ENCODE results near the gene LRRC4C.
"Not testable (repeated sequence)": the region's sequence is repeated elsewhere in the genome, so short reads cannot be mapped to it uniquely, and the experiment has no call there.

LRRC4C gene

DNA sequence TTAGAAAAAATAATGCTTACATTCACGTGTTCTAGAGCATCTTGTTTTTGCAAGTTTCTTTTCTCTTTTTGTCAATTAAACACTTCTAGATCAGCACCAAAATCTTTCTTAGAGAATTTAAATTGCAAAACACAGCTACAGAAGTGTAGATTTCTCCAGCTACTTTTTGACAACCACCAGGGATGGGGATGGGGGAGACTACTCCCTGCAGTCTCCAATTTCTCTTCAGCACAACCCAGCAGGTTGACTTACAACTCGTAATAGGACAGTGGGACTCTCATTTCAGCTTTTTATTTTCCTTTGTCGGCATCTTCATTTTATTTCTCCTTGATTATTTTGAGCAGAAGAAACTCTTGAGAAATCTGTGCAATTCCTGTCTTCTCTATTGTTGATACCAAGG is 441.2 kb downstream of the LRRC4C start:
- DNase-seq (ENCODE audit: low read depth): no peak

GRCh38 chr11:41010361-41011050 is 448.9 kb downstream of the LRRC4C start:
- DNase-seq (ENCODE audit: low read depth): no peak

DNA sequence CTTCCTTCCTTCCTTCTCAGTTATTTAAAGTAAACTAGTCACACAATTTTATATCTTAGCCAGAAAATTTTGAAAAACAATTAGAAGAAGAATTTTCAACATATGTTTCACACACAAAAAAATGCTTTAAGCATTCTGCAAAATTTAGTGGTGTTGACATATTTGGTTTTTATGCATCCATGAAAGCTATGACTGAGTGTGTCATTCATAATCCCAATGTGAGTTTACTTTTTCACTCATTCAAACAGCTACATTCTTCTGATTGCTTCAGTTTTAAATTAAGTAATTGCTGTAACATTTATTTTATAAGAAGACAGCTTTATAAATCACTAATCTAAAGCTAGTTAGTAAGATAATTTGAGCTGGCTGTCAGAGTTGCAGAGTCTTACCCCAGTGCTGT is 453.5 kb downstream of the LRRC4C start:
- no peak for DNase-seq (ENCODE audit: low read depth)

DNA sequence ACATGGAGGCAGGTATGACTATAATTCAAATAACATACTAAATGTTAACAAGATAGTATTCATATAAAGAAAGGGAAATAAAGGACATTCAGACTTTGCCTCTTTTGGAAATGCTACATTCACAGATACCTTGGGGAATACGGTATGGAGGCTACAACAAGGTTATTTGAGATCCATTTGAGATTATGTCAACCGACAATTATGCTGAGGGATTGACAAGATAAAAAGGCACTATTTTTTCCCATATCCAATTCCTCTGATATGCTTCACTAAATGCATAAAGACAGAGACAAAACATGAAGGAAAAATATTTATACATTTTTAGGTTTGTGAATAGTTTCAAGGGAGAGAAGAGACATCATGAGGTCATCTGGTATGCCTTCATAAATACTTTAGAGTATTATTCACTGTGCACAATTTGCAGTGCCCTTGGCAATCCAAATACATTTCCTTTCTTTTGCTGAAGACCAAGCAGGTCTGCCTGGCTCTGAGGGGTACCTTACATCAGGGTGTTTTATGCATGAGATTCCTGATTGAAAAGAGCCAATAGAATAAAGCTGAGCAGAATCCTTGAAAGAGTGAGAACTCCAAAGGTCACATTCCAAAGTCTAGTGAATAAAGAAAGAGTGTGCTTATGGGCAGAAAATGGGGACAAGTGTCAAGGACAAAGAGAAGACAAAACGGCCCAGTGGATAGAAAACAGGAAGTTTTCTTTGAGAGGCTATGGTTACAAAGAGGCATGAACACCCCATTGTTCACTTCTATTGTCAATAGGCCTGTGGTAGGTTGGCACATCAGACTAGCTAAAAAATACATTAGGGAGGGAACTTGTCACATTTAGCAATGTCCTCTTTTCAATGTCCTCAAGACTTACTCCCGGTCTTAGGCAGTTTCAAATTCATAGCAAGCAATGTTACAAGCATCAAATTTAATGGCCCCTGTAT is 455.8 kb downstream of the LRRC4C start:
- DNase-seq (ENCODE audit: low read depth): no peak

- DNase-seq (ENCODE audit: low read depth): no peak
These were observed 460.5 kb downstream of the LRRC4C start for GRCh38 chr11:40998920-40999319.

DNA sequence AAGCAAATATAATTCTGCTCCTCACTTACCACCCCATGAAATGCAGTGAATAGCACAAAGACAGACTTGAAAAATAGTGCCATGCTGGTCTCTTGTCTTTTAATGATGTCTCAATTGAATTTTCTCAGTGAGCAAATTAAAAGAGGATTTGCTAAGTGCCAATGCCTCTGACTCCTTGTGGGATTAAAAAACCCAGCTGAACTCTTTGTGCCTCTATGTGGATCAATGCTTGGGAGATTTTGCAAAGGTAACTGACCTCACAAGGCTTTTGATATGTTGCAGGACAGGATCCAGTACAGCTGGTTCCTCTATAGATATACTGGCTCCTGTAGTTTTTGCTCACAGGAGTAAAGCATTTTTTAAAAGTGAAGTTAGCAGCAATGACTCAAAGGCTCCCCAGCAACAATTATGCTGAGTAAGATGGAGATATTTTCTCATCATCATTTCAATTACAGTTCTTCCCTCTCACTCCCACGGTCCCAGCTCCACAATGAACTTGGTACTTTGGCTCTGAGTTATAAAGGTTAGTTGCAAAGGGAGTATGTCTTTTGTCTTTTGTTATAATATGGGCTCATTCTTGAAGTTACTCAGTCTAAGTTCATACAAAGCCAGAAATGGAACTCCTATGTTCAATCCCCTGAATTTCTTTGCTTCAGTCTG is 471.5 kb downstream of the LRRC4C start:
- no peak for DNase-seq (ENCODE audit: low read depth)

GRCh38 chr11:40986320-40986719 is 473.1 kb downstream of the LRRC4C start:
- no peak for DNase-seq (ENCODE audit: low read depth)

GRCh38 chr11:40975076-40975475 is 484.4 kb downstream of the LRRC4C start:
- no peak for DNase-seq (ENCODE audit: low read depth)

- no peak for DNase-seq (ENCODE audit: low read depth)
These were observed 485.2 kb downstream of the LRRC4C start for GRCh38 chr11:40974186-40974795.

DNA sequence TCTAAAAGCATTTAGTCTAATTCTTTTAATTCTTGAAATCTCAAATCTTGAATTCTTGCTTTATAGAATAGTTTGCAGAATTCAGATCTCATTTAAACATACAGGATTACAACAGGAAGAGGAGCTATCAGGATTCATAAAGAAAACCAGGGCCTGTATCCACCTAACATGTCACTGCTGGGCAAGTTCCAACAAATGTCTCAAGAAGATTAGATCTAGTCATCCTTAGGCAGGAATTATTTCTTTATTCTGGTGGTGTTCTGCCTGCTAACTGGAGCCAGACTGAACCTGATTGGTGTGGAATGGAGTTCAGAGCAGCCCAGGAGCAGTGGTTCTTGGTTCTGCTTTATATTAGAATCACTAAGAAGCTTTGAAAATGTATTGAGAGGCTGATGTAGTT is 500.7 kb downstream of the LRRC4C start:
- no peak for DNase-seq (ENCODE audit: low read depth)

DNA sequence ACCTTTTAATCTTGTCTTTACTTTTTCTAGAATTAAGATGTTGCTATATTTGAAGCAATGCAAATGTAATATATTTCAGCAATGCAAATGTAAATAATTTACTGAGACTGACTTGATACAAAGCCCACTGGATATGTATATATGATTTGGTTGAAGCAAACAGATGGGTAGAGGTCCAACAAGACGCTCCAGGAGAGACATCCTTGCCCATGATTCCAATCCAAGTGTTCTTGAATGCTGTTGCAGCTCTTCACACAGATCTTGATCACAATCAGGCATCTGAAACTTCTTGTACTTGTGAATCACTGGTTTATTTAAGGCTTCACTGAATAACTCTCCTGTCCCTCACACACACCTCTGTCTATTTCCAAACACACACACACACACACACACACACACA is 507.0 kb downstream of the LRRC4C start:
- DNase-seq (ENCODE audit: low read depth): no peak

DNA sequence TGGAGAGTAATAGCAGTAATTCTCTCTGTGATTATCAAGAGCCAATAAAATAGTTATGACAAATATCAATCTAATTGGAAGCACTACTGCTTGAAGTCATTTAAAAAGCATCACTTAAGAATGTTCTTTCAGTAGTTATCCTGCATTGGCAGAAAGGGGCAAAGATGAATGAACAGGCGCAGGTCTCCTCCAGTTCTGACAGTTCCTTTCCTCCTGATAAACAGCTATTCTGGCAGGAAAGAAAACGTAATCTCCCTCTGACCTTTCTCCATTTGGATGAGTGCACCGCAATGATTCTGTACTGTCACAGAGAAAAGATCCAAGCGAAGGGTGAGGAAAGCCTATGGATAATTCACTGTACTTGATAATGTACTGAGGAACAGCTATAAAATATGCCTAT is 521.5 kb downstream of the LRRC4C start:
- DNase-seq (ENCODE audit: low read depth): no peak

- DNase-seq (ENCODE audit: low read depth): no peak
These were observed 534.5 kb downstream of the LRRC4C start for GRCh38 chr11:40924915-40925314.

DNA sequence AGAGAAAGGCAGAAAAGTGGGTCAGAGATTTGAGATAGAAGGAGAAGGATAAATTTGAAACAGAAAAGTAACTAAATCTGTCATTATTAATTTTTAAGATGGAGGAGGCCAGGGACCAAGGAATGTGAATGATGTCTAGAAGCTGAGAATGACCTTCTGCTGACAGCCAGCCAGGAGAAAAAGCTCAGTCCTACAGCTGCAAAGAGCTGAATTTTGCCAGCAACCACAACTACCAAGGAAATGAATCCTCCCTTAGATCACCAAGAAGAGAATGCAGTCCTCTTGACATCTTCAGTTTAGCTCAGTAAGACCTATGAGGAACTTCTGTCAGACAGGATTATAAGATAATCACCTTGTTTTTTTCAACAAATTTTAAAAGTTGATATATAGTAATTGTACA is 538.2 kb downstream of the LRRC4C start:
- no peak for DNase-seq (ENCODE audit: low read depth)

DNA sequence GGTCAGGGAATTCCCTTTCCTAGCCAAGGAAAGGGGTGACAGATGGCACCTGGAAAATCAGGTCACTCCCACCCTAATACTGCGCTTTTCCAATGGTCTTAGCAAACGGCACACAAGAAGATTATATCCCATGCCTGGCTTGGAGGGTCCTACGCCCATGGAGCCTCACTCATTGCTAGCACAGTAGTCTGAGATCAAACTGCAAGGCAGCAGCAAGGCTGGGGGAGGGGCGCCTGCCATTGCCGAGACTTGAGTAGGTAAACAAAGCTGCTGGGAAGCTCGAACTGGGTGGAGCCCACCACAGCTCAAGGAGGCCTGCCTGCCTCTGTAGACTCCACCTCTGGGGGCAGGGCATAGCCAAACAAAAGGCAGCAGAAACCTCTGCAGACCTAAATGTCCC is 548.7 kb downstream of the LRRC4C start:
- not testable (repeated sequence) for DNase-seq (ENCODE audit: low read depth)

DNA sequence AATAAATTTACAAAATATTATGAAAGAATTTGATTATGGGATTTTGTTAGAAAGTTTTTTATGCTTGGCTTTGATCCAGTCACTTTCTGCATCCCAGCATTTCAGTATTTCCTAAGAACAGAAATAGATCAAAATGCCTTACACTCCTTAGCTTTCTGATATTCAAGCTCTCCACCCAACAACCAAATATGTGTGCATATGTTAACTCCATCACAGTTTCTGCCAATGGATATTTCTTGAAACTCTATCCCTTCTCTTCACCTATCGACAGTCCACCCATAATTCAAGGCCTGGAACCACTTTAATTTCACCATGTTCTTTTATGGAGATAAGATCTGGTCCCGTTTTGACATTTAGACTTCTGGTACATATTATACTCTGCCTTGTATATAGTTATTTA is 565.0 kb downstream of the LRRC4C start:
- no peak for DNase-seq (ENCODE audit: low read depth)

DNA sequence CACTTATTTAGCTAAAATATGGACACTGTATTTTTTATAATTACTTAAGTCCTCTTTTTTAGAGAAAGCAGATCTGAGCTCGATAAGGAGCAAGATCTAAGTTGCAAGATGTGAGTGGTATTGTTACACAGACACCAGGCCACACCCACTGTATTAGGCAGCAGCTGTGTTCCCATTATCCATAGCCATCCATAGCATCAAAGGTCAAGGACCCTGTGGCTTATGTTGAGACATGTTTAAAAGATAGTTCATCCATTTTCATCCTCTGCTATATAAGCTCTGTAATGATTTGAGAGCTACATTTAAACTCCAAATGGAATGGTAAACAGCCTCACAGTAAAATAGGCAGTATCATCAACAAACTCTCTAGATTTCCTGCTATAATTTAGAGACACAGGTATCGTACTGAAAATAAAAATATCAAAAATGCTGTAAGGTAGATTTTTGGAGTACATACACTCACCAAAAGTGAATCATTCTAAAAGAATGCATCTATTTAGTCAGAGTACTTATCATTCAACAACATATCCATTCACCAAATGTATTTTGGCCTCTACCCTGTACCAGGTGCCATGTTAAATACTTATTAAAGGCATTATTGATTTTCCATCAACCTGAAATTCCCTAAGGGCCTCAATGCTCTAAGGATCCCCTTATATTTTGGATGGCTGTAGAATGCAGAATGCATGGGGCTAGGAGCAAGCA is 574.0 kb downstream of the LRRC4C start:
- no peak for DNase-seq (ENCODE audit: low read depth)

GRCh38 chr11:40882301-40882700 is 577.2 kb downstream of the LRRC4C start:
- DNase-seq (ENCODE audit: low read depth): no peak

GRCh38 chr11:40879911-40880310 is 579.5 kb downstream of the LRRC4C start:
- DNase-seq (ENCODE audit: low read depth): no peak

DNA sequence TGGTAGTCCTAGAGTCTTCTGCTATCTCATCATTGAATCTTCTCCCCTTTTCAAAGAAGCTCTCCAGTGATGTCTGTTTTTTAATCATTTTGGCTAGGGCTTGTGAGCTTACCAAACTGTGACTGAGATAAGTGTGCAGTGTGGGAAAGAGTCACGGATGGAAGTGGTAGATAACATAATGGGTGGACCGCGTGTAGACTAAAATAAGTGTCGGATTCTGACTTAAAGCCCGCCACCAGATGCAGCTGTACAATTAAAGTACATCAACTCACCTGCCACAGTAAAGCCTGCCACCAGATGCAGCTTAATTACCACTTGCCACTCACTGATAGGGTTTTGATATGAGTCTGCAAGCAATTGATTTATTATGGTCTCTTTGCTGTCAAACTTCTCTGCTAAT is 581.5 kb downstream of the LRRC4C start:
- DNase-seq (ENCODE audit: low read depth): no peak

DNA sequence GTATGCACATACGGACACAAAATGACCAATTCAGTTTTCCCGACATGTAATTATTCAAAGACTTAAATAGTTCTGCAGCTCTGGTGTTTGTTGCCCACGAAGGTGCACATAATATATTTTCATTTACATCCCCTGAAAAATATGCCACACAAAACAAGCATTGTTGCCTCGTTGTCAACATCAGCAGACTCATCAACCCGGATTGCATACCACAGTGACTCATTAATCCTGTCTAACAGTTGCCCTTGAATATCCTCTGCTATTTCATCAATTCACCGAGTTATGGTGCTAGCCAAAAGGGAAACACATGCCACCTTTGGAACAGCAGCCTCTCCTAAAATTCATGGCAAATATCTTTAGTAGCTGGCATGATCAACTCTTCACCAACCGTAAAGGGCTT is 582.2 kb downstream of the LRRC4C start:
- DNase-seq (ENCODE audit: low read depth): no peak
